K562 (cell line): ENCODE measurements around the gene UMAD1. TPM values are rescaled to one million over a fixed set of nuclear protein-coding genes. Genes with fewer than 3 reads are reported as not detected.
A peak's percentile ranks its signal among the peaks of the same experiment; 100 is the strongest.

ENCODE experiments used
- ATAC-seq: fragments of 200-7000 bp; cut with Tn5 transposase; 3 replicates; pipeline ENCODE4 v1.9.1; 2020; ENCODE audit warnings: moderate library complexity
- BruUV-seq: library from RNA; stranded (reverse); fragments of 400-500 nt; replicated peaks from 2 replicates; lab custom pipeline; 2021; lab: Mats Ljungman, UMichigan
- CTCF ChIA-PET: fragments of 300-600 bp; formaldehyde crosslinking; extraction: SDS; loops from one replicate; lab custom pipeline; 2021; ENCODE audit warnings: low intra/inter-chr PET ratio; lab: Yijun Ruan, JAX
- POLR2A ChIA-PET: fragments of 300-600, 350-650 bp; sonication (Branson Sonifier 250); formaldehyde crosslinking; extraction: SDS; loops from one replicate; lab custom pipeline; 2021; ENCODE audit warnings: antibody characterized with exemption, inconsistent platforms; lab: Yijun Ruan, JAX
- DNase-seq, 4 experiments: peaks; one replicate each; pipeline versions ENCODE4 v3.0.0 to v3.0.0-alpha.2; 2011 to 2018; ENCODE audit warnings: low spot score in 3 of 4, mixed read lengths in 3 of 4; ENCODE audit errors: extremely low read depth in 1 of 4
- FAIRE-seq: peaks from 2 replicates; lab custom pipeline; 2011; peaks lifted over from hg19 to GRCh38; lab: Jason Lieb, UNC
- H2AFZ ChIP-seq: 2 replicates; pipeline ENCODE4 v1.6.0; 2011; ENCODE audit warnings: low read depth, low read length, control low read depth, inconsistent platforms
- H3K27ac ChIP-seq: fragments of 200-600 bp; 3 replicates; pipeline ENCODE4 v1.8.0; 2011; ENCODE audit warnings: low read depth, mild to moderate bottlenecking, control low read depth, inconsistent platforms, low read length, moderate library complexity, mixed read lengths; ENCODE audit errors: extremely low read depth
- H3K27me3 ChIP-seq, 2 experiments: fragments of 300-600 bp in 1 of 2; 2 replicates in 1 of 2; 3 replicates in 1 of 2; pipeline versions ENCODE4 v1.6.0 to v1.8.0; 2011; ENCODE audit warnings: inconsistent platforms in 2 of 2, low read length in 2 of 2, mild to moderate bottlenecking in 1 of 2, mixed read lengths in 1 of 2, moderate library complexity in 1 of 2; ENCODE audit not compliant: control insufficient read depth in 2 of 2, insufficient read depth in 2 of 2
- H3K36me3 ChIP-seq: fragments of 300-600 bp; 3 replicates; pipeline ENCODE4 v1.8.0; 2011; ENCODE audit warnings: mild to moderate bottlenecking, low read length, inconsistent platforms; ENCODE audit not compliant: control insufficient read depth, insufficient read depth
- H3K4me1 ChIP-seq, 2 experiments: fragments of 200-600 bp in 1 of 2; replicated peaks in 1 of 2; 2 replicates in 1 of 2; 3 replicates in 1 of 2; pipeline versions ENCODE4 v1.5.1 to v1.8.0; 2011; ENCODE audit warnings: inconsistent platforms in 2 of 2, low read length in 2 of 2, mild to moderate bottlenecking in 1 of 2, mixed read lengths in 1 of 2, moderate library complexity in 1 of 2; ENCODE audit not compliant: control insufficient read depth in 2 of 2, insufficient read depth in 2 of 2
- H3K4me2 ChIP-seq: 2 replicates; pipeline ENCODE4 v1.6.1; 2011; ENCODE audit warnings: low read length, control low read depth, inconsistent platforms, mixed read lengths; ENCODE audit not compliant: insufficient read depth
- H3K4me3 ChIP-seq: fragments of 200-600 bp; sonication (generic), shearing (Covaris generic); 2 replicates; pipeline ENCODE4 v1.5.1; 2016; ENCODE audit warnings: control low read depth, inconsistent platforms
- H3K79me2 ChIP-seq: fragments of 200-600 bp; 3 replicates; pipeline ENCODE4 v1.8.0; 2011; ENCODE audit warnings: low read length, inconsistent platforms; ENCODE audit not compliant: control insufficient read depth, insufficient read depth
- H3K9ac ChIP-seq, 2 experiments: 2 replicates each; pipeline versions ENCODE4 v1.6.0 to v1.6.1; 2011; ENCODE audit warnings: low read depth in 2 of 2, low read length in 2 of 2, control low read depth in 1 of 2, inconsistent platforms in 1 of 2, mild to moderate bottlenecking in 1 of 2, mixed read lengths in 1 of 2; ENCODE audit not compliant: insufficient read depth in 1 of 2
- H3K9me1 ChIP-seq: one replicate; pipeline ENCODE4 v1.6.0; 2011; ENCODE audit warnings: inconsistent platforms, mild to moderate bottlenecking, low read length, moderate library complexity; ENCODE audit not compliant: control insufficient read depth, insufficient read depth
- H3K9me3 ChIP-seq: replicated peaks from 2 replicates; pipeline ENCODE4 v1.5.1; 2011; ENCODE audit warnings: low read depth, low read length, inconsistent platforms; ENCODE audit not compliant: control insufficient read depth, insufficient read depth
- H4K20me1 ChIP-seq: replicated peaks from 2 replicates; pipeline ENCODE4 v1.6.1; 2011; ENCODE audit warnings: low read length, inconsistent platforms, mixed read lengths; ENCODE audit not compliant: control insufficient read depth, insufficient read depth
- CEBPB ChIP-seq: fragments of 450-650 bp; IDR thresholded peaks from 2 replicates; pipeline ENCODE4 v1.6.1; 2016; ENCODE audit warnings: missing genetic modification characterization, missing compliant biosample characterization
- CEBPG ChIP-seq, 3 experiments: fragments of 200-800 bp in 1 of 3; sonication (Bioruptor generic) in 1 of 3; sonication (generic) in 1 of 3; formaldehyde crosslinking in 1 of 3; IDR thresholded peaks in 2 of 3; conservative IDR thresholded peaks in 1 of 3; 2 replicates each; pipeline versions ENCODE4 v1.6.1 to v1.8.0; 2016 to 2022; ENCODE audit warnings: missing compliant biosample characterization in 2 of 3, missing genetic modification characterization in 2 of 3, mild to moderate bottlenecking in 1 of 3, missing genetic modification reagents in 1 of 3
- CXXC5 ChIP-seq: fragments of 250-450 bp; sonication (Bioruptor Pico); IDR thresholded peaks from 2 replicates; pipeline ENCODE4 v1.8.0; 2022; ENCODE audit warnings: inconsistent platforms, mild to moderate bottlenecking, moderate library complexity
- HNRNPL ChIP-seq: fragments of 200-400 bp; formaldehyde crosslinking; IDR thresholded peaks from 2 replicates; pipeline ENCODE4 v1.6.1; 2017; ENCODE audit warnings: low read depth, mild to moderate bottlenecking, low read length
- KDM1A ChIP-seq, 2 experiments: fragments of 450-650 bp; IDR thresholded peaks; 2 replicates each; pipeline ENCODE4 v1.6.1; 2016; ENCODE audit warnings: mild to moderate bottlenecking in 2 of 2
- MTA2 ChIP-seq: fragments of 450-650 bp; IDR thresholded peaks from 2 replicates; pipeline ENCODE4 v1.6.1; 2016; ENCODE audit warnings: low read depth
- RBFOX2 ChIP-seq: fragments of 200-400 bp; formaldehyde crosslinking; IDR thresholded peaks from 2 replicates; pipeline ENCODE4 v1.6.1; 2017; ENCODE audit warnings: low read depth, mild to moderate bottlenecking, low read length, moderate library complexity
- ZBTB7A ChIP-seq: IDR thresholded peaks from 2 replicates; pipeline ENCODE4 v1.6.1; 2011; ENCODE audit warnings: low read depth, mild to moderate bottlenecking, low read length, moderate library complexity, borderline replicate concordance; ENCODE audit not compliant: control insufficient read depth
- WGBS: fragments of 100-300 bp; shearing (Covaris generic); methylation state at CpG from one replicate; pipeline ENCODE4 v1.1.6; 2016; ENCODE audit warnings: low coverage, mixed read lengths; ENCODE audit not compliant: insufficient coverage; ENCODE audit errors: missing lambda C conversion rate; 5-methylcytosine and 5-hydroxymethylcytosine counted together
- in situ Hi-C: fragments of 300-500 bp; cut with MboI; formaldehyde crosslinking; loops from 4 replicates; pipeline ENCODE4 v1.15.0; 2018; ENCODE audit warnings: inconsistent platforms, mixed read lengths
- intact Hi-C: fragments of 100-400 bp; cut with micrococcal nuclease; formaldehyde crosslinking; loops from 2 replicates; pipeline ENCODE4 v1.14.2; 2022
- polyA plus RNA-seq, 8 experiments: library from polyadenylated mRNA; depleted of rRNA in 4 of 8; stranded (reverse) in 5 of 8; unstranded in 3 of 8; fragments of >200 nt; fragmentation: Nextera tagmentation in 2 of 8; fragmentation: Illumina TruSeq in 1 of 8; extraction: Ambion mirVana in 2 of 8; extraction: Trizol in 1 of 8; gene quantifications; 2 replicates each; pipeline versions ENCODE4 v1.2.1 to v1.2.3, GENCODE V29; 2011 to 2014; ENCODE audit warnings: inconsistent platforms in 1 of 8, missing spikeins in 1 of 8
- total RNA-seq, 7 experiments: library from RNA; depleted of rRNA in 6 of 7; stranded (reverse); fragments of >200 nt in 6 of 7; fragmentation: Illumina TruSeq in 2 of 7; extraction: Trizol in 2 of 7; gene quantifications; 2 replicates each; pipeline versions ENCODE4 v1.2.1 to v1.2.3, GENCODE V29; 2011 to 2021; ENCODE audit warnings: low replicate concordance in 1 of 7

The UMAD1 gene
- total and polyA plus RNA-seq, 9 of the 15 experiments (the other 6 are each of a cell fraction or from before 2014, with no cell fraction given) = 9.0 to 26.7 (median 13.3) TPM

DNA sequence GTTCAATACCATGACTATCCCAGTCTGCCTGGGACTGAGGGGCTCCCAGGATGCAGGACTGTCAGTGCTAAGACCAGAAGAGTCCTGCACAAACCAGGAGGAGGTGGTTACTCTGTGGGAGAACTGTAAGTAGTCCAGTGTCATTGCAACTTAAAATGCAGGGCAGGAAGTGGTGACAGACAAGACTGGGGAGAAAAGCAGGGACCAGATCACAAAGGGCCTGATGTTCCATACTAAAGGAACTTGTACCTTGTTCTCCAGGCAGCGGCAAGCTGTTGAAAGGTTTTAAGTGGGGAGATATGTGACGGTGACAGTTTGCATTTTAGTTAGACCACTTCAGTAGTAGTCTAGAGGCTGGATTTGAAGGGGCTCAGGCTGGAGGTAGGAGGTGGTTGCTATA is 262.3 kb downstream of the UMAD1 start (continued):
- TF ChIP-seq MTA2 (no peak), HNRNPL (no peak), KDM1A (IDR thresholded peaks at IDR 0.05) (no peak)

GRCh38 chr7:7907306-7907705 is 266.8 kb downstream of the UMAD1 start:
- BruUV-seq = no TSS peak
- H3K9me3 ChIP-seq = no peaks in the 10 kb centered on the region; the same call in 1 of the 2 replicates
- in situ Hi-C loops = no loop called here
- 50% methylated on average over 2 of the region's 2 CpGs for WGBS
- no peak overlapping the region for H3K27ac ChIP-seq
- H2AFZ ChIP-seq = no peak overlapping the region
- H3K4me1 ChIP-seq = no peaks in the 10 kb centered on the region
- no peak for FAIRE-seq
- POLR2A ChIA-PET = no interaction called here
- H3K9me1 ChIP-seq = no peaks in the 10 kb centered on the region
- no peaks in the 10 kb centered on the region for H4K20me1 ChIP-seq
- H3K36me3 ChIP-seq = no peaks in the 10 kb centered on the region
- no peak for TF ChIP-seq MTA2
- no peak for TF ChIP-seq ZBTB7A
- no peak for TF ChIP-seq CEBPG (CRISPR knock-in tag; IDR thresholded peaks at IDR 0.05)
- peak; percentile 44 to 71; a peak in 3 of 4 replicates for TF ChIP-seq CEBPG (tag; conservative IDR thresholded peaks at IDR 0.05 in 1 of 2, IDR thresholded peaks at IDR 0.05 in 1 of 2)
- TF ChIP-seq RBFOX2 = no peak
- peak; percentile 83 for TF ChIP-seq CEBPB (tag)
- TF ChIP-seq CXXC5 (CRISPR knock-in tag) = no peak
- no peak for DNase-seq
- no peak overlapping the region for H3K4me3 ChIP-seq
- intact Hi-C loops = no loop called here
- H3K4me2 ChIP-seq = no peak overlapping the region
- H3K27me3 ChIP-seq = no peaks in the 10 kb centered on the region
- no peaks in the 10 kb centered on the region for H3K79me2 ChIP-seq
- H3K9ac ChIP-seq = no peak overlapping the region
- ATAC-seq = no peak
- CTCF ChIA-PET = no interaction called here
